ENCODE measurements around the gene ZNF35. TPM values are rescaled to one million over a fixed set of nuclear protein-coding genes. Genes with fewer than 3 reads are reported as not detected.
"Not testable (repeated sequence)": the region's sequence is repeated elsewhere in the genome, so short reads cannot be mapped to it uniquely, and the experiment has no call there.

Gene ZNF35
- total RNA-seq, 1 experiment from 2014 or later = 11.3 TPM

GRCh38 chr3:44659434-44659833, 10.9 kb downstream of the ZNF35 start:
- DNase-seq = no peak
- Mint-ChIP-seq H3K36me3 (ENCODE audit: insufficient read depth, unreplicated experiment) (peaks cover 48% of the 10 kb centered on the region), H3K27me3 (ENCODE audit: unreplicated experiment) (no peaks in the 10 kb centered on the region), H3K9me3 (ENCODE audit: low read depth, unreplicated experiment) (peaks cover 18% of the 10 kb centered on the region), H3K4me1 (ENCODE audit: low read depth, unreplicated experiment) (no peaks in the 10 kb centered on the region), H3K27ac (ENCODE audit: unreplicated experiment) (no peak overlapping the region), H3K4me3 (ENCODE audit: low read depth, unreplicated experiment) (no peak overlapping the region)
- intact Hi-C loops (cut with micrococcal nuclease; ENCODE audit: unreplicated experiment) = no loop called here
- no peak for TF ChIP-seq CTCF (IDR thresholded peaks at IDR 0.05; ENCODE audit: unreplicated experiment)
- CTCF ChIA-PET = no interaction called here
- no TSS peak for BruUV-seq (replicated peaks)

- Mint-ChIP-seq H3K27ac (ENCODE audit: unreplicated experiment) (no peak overlapping the region), H3K4me3 (ENCODE audit: low read depth, unreplicated experiment) (no peak overlapping the region), H3K4me1 (ENCODE audit: low read depth, unreplicated experiment) (no peaks in the 10 kb centered on the region), H3K36me3 (ENCODE audit: insufficient read depth, unreplicated experiment) (peaks cover 40% of the 10 kb centered on the region), H3K27me3 (ENCODE audit: unreplicated experiment) (no peaks in the 10 kb centered on the region), H3K9me3 (ENCODE audit: low read depth, unreplicated experiment) (peaks cover 18% of the 10 kb centered on the region)
- CTCF ChIA-PET = no interaction called here
- DNase-seq = no peak
- no peak for TF ChIP-seq CTCF (IDR thresholded peaks at IDR 0.05; ENCODE audit: unreplicated experiment)
- no TSS peak for BruUV-seq (replicated peaks)
- intact Hi-C loops (cut with micrococcal nuclease; ENCODE audit: unreplicated experiment) = no loop called here
Measured at GRCh38 chr3:44661189-44661588, 12.7 kb downstream of the ZNF35 start.

GRCh38 chr3:44665173-44665572, 16.6 kb downstream of the ZNF35 start:
- Mint-ChIP-seq H3K4me1 (ENCODE audit: low read depth, unreplicated experiment) (no peaks in the 10 kb centered on the region), H3K4me3 (ENCODE audit: low read depth, unreplicated experiment) (no peak overlapping the region), H3K27ac (ENCODE audit: unreplicated experiment) (no peak overlapping the region), H3K27me3 (ENCODE audit: unreplicated experiment) (no peaks in the 10 kb centered on the region), H3K9me3 (ENCODE audit: low read depth, unreplicated experiment) (peaks cover 12% of the 10 kb centered on the region), H3K36me3 (ENCODE audit: insufficient read depth, unreplicated experiment) (peaks cover 6% of the 10 kb centered on the region)
- intact Hi-C loops (cut with micrococcal nuclease; ENCODE audit: unreplicated experiment) = no loop called here
- CTCF ChIA-PET = no interaction called here
- DNase-seq = no peak
- TF ChIP-seq CTCF (IDR thresholded peaks at IDR 0.05; ENCODE audit: unreplicated experiment) = no peak
- BruUV-seq (replicated peaks) = no TSS peak

GRCh38 chr3:44666346-44666745, 17.8 kb downstream of the ZNF35 start:
- no peaks in the 10 kb centered on the region for H3K4me1 Mint-ChIP-seq (ENCODE audit: low read depth, unreplicated experiment)
- no peak for DNase-seq
- H3K27ac Mint-ChIP-seq (ENCODE audit: unreplicated experiment) = no peak overlapping the region
- H3K9me3 Mint-ChIP-seq (ENCODE audit: low read depth, unreplicated experiment) = peaks cover 12% of the 10 kb centered on the region
- intact Hi-C loops (cut with micrococcal nuclease; ENCODE audit: unreplicated experiment) = no loop called here
- H3K27me3 Mint-ChIP-seq (ENCODE audit: unreplicated experiment) = no peaks in the 10 kb centered on the region
- H3K36me3 Mint-ChIP-seq (ENCODE audit: insufficient read depth, unreplicated experiment) = no peaks in the 10 kb centered on the region
- H3K4me3 Mint-ChIP-seq (ENCODE audit: low read depth, unreplicated experiment) = no peak overlapping the region
- CTCF ChIA-PET = no interaction called here
- TF ChIP-seq CTCF (IDR thresholded peaks at IDR 0.05; ENCODE audit: unreplicated experiment) = no peak
- BruUV-seq (replicated peaks) = no TSS peak

GRCh38 chr3:44669760-44670159, 21.2 kb downstream of the ZNF35 start:
- TF ChIP-seq CTCF (IDR thresholded peaks at IDR 0.05; ENCODE audit: unreplicated experiment) = no peak
- Mint-ChIP-seq H3K9me3 (ENCODE audit: low read depth, unreplicated experiment) (peaks cover 15% of the 10 kb centered on the region), H3K4me1 (ENCODE audit: low read depth, unreplicated experiment) (no peaks in the 10 kb centered on the region), H3K27me3 (ENCODE audit: unreplicated experiment) (no peaks in the 10 kb centered on the region), H3K36me3 (ENCODE audit: insufficient read depth, unreplicated experiment) (no peaks in the 10 kb centered on the region), H3K4me3 (ENCODE audit: low read depth, unreplicated experiment) (no peak overlapping the region), H3K27ac (ENCODE audit: unreplicated experiment) (no peak overlapping the region)
- no peak for DNase-seq
- no TSS peak for BruUV-seq (replicated peaks)
- CTCF ChIA-PET = no interaction called here
- intact Hi-C loops (cut with micrococcal nuclease; ENCODE audit: unreplicated experiment) = no loop called here

- CTCF ChIA-PET = not testable (repeated sequence)
Measured at GRCh38 chr3:44673466-44673865, 24.9 kb downstream of the ZNF35 start.

More at GRCh38 chr3:44673466-44673865, 24.9 kb downstream of the ZNF35 start:
- BruUV-seq (replicated peaks); H3K4me3 Mint-ChIP-seq (ENCODE audit: low read depth, unreplicated experiment); H3K36me3 Mint-ChIP-seq (ENCODE audit: insufficient read depth, unreplicated experiment); H3K4me1 Mint-ChIP-seq (ENCODE audit: low read depth, unreplicated experiment); H3K27me3 Mint-ChIP-seq (ENCODE audit: unreplicated experiment); H3K27ac Mint-ChIP-seq (ENCODE audit: unreplicated experiment); intact Hi-C loops (cut with micrococcal nuclease; ENCODE audit: unreplicated experiment); DNase-seq: not testable (repeated sequence)
- H3K9me3 Mint-ChIP-seq (ENCODE audit: low read depth, unreplicated experiment) = peaks cover 11% of the 10 kb centered on the region
